MM.1S (cell line): ENCODE measurements around the gene SYCE1L.

Experiments
- DNase-seq: peaks from one replicate; pipeline ENCODE4 v3.0.0-alpha.2; 2015
- H2AFZ ChIP-seq: fragments of 300-600 bp; sonication (generic); 2 replicates; pipeline ENCODE4 v1.6.0; 2016; ENCODE audit warnings: antibody characterized with exemption, low read length
- H3F3A ChIP-seq: fragments of 300-600 bp; sonication (generic); 2 replicates; pipeline ENCODE4 v1.6.1; 2016; ENCODE audit warnings: mild to moderate bottlenecking, antibody characterized with exemption, low read length, moderate library complexity, mixed read lengths; ENCODE audit not compliant: insufficient read depth
- H3K27ac ChIP-seq: fragments of 300-600 bp; sonication (generic); 2 replicates; pipeline ENCODE4 v1.5.1; 2016; ENCODE audit warnings: mild to moderate bottlenecking, low read length
- H3K27me3 ChIP-seq: fragments of 300-600 bp; sonication (generic); replicated peaks from 2 replicates; pipeline ENCODE4 v1.6.0; 2016; ENCODE audit warnings: low read length; ENCODE audit not compliant: insufficient read depth
- H3K36me3 ChIP-seq: fragments of 300-600 bp; sonication (generic); replicated peaks from 2 replicates; pipeline ENCODE4 v1.6.1; 2016; ENCODE audit warnings: mild to moderate bottlenecking, low read length, mixed read lengths; ENCODE audit not compliant: insufficient read depth
- H3K4me1 ChIP-seq: fragments of 300-600 bp; sonication (generic); 2 replicates; pipeline ENCODE4 v1.6.1; 2016; ENCODE audit warnings: low read length, mixed read lengths
- H3K4me2 ChIP-seq: fragments of 300-600 bp; sonication (generic); 2 replicates; pipeline ENCODE4 v1.6.0; 2016; ENCODE audit warnings: low read depth, low read length
- H3K4me3 ChIP-seq: fragments of 300-600 bp; sonication (generic); 2 replicates; pipeline ENCODE4 v1.5.1; 2016; ENCODE audit warnings: low read length, mixed read lengths
- H3K79me2 ChIP-seq: fragments of 300-600 bp; sonication (generic); 2 replicates; pipeline ENCODE4 v1.6.1; 2016; ENCODE audit warnings: mixed run types, low read length, mixed read lengths
- H3K9ac ChIP-seq: fragments of 300-600 bp; sonication (generic); 2 replicates; pipeline ENCODE4 v1.6.1; 2016; ENCODE audit warnings: low read length, mixed read lengths
- H3K9me2 ChIP-seq: fragments of 300-600 bp; sonication (generic); replicated peaks from 2 replicates; pipeline ENCODE4 v1.6.1; 2016; ENCODE audit warnings: mild to moderate bottlenecking, low read length, mixed read lengths; ENCODE audit not compliant: insufficient read depth
- H3K9me3 ChIP-seq: fragments of 300-600 bp; sonication (generic); replicated peaks from 2 replicates; pipeline ENCODE4 v1.6.1; 2016; ENCODE audit warnings: mild to moderate bottlenecking, low read length, mixed read lengths; ENCODE audit not compliant: insufficient read depth
- H4K20me1 ChIP-seq: fragments of 300-600 bp; sonication (generic); 2 replicates; pipeline ENCODE4 v1.6.1; 2016; ENCODE audit warnings: mild to moderate bottlenecking, low read length, moderate library complexity, mixed read lengths; ENCODE audit not compliant: insufficient read depth
- CTCF ChIP-seq: fragments of 300-600 bp; sonication (generic); IDR thresholded peaks from 2 replicates; pipeline ENCODE4 v1.5.1; 2016; ENCODE audit warnings: antibody characterized with exemption, low read length, mixed read lengths
- EZH2 ChIP-seq: fragments of 300-600 bp; sonication (generic); optimal IDR thresholded peaks from 2 replicates; pipeline ENCODE3; 2017; ENCODE audit warnings: low read depth, mild to moderate bottlenecking, antibody characterized with exemption, low read length, mixed read lengths
- EZH2phosphoT487 ChIP-seq: fragments of 300-600 bp; sonication (generic); IDR thresholded peaks from 2 replicates; pipeline ENCODE4 v1.6.1; 2018; ENCODE audit warnings: antibody characterized with exemption, low read length

SYCE1L gene

GRCh38 chr16:77221482-77221881 is 22.3 kb downstream of the SYCE1L start:
- Histone ChIP-seq H3K9me2 (no peaks in the 10 kb centered on the region), H3K9ac (no peak overlapping the region), H2AFZ (no peak overlapping the region), H3K36me3 (no peaks in the 10 kb centered on the region), H3K79me2 (no peaks in the 10 kb centered on the region), H3K4me3 (no peak overlapping the region), H3K27me3 (no peaks in the 10 kb centered on the region), H3K4me2 (no peak overlapping the region), H3K4me1 (no peaks in the 10 kb centered on the region), H3K9me3 (no peaks in the 10 kb centered on the region), H3F3A (no peaks in the 10 kb centered on the region), H3K27ac (no peak overlapping the region), H4K20me1 (no peaks in the 10 kb centered on the region)
- DNase-seq: no peak
- no peak for TF ChIP-seq EZH2
- no peak for TF ChIP-seq CTCF
- no peak for TF ChIP-seq EZH2phosphoT487

GRCh38 chr16:77223184-77223583 is 24.0 kb downstream of the SYCE1L start:
- no peak for DNase-seq
- TF ChIP-seq EZH2phosphoT487 (no peak), CTCF (peak; percentile 29)
- H4K20me1 ChIP-seq: no peaks in the 10 kb centered on the region
- no peaks in the 10 kb centered on the region for H3K36me3 ChIP-seq
- H3K27me3 ChIP-seq: no peaks in the 10 kb centered on the region
- no peaks in the 10 kb centered on the region for H3K9me3 ChIP-seq
- no peaks in the 10 kb centered on the region for H3F3A ChIP-seq
- H3K4me1 ChIP-seq: no peaks in the 10 kb centered on the region
- H3K27ac ChIP-seq: no peak overlapping the region
- H3K9me2 ChIP-seq: no peaks in the 10 kb centered on the region
- H2AFZ ChIP-seq: no peak overlapping the region
- H3K79me2 ChIP-seq: no peaks in the 10 kb centered on the region
- no peak overlapping the region for H3K9ac ChIP-seq
- no peak overlapping the region for H3K4me3 ChIP-seq
- no peak overlapping the region for H3K4me2 ChIP-seq

- Histone ChIP-seq H3K36me3 (no peaks in the 10 kb centered on the region), H3K4me1 (no peaks in the 10 kb centered on the region), H3K9ac (no peak overlapping the region), H3K27ac (no peak overlapping the region), H3F3A (no peaks in the 10 kb centered on the region), H3K9me2 (no peaks in the 10 kb centered on the region), H3K79me2 (no peaks in the 10 kb centered on the region), H3K4me2 (no peak overlapping the region), H3K4me3 (no peak overlapping the region), H2AFZ (no peak overlapping the region), H3K9me3 (no peaks in the 10 kb centered on the region), H3K27me3 (no peaks in the 10 kb centered on the region), H4K20me1 (no peaks in the 10 kb centered on the region)
- no peak for DNase-seq
- TF ChIP-seq CTCF (no peak), EZH2 (no peak), EZH2phosphoT487 (no peak)
Measured at GRCh38 chr16:77225182-77225581, 26.0 kb downstream of the SYCE1L start.
